ENCODE data around the gene LRRC52. TPM values are rescaled to one million over a fixed set of nuclear protein-coding genes. Genes with fewer than 3 reads are reported as not detected.

The LRRC52 gene
- total and polyA plus RNA-seq, 8 donors, result not detected

- peaks cover 0 to 44% (median 0%) of the 10 kb centered on the region in 3 donors for H3K27me3 ChIP-seq
- H3K4me3 ChIP-seq, result no peak overlapping the region
- no peaks in the 10 kb centered on the region for H3K9me3 ChIP-seq
- WGBS, 5 donors, result 86 to 94% (median 92%) methylated on average over 3 of the region's 3 CpGs
- TF ChIP-seq EP300 (IDR thresholded peaks at IDR 0.05), result no peak
- no peak for TF ChIP-seq CTCF (IDR thresholded peaks at IDR 0.05)
- TF ChIP-seq POLR2A (IDR thresholded peaks at IDR 0.05), result no peak
- TF ChIP-seq POLR2AphosphoS5 (IDR thresholded peaks at IDR 0.05), result no peak
- no peak overlapping the region for H3K27ac ChIP-seq
- DNase-seq, result no peak
- intact Hi-C loops (cut with DNase I; ENCODE audit: low total_unique reads), result no loop called here
- peaks cover 0 to 10% (median 3%) of the 10 kb centered on the region in 4 donors for H3K4me1 ChIP-seq
- H3K36me3 ChIP-seq, result no peaks in the 10 kb centered on the region
Observed at GRCh38 chr1:165612062-165612461, 68.3 kb downstream of the LRRC52 start.

Other genes with a start within 250 kb of the LRRC52 start
- gene LMX1A, start 187.3 kb upstream of the LRRC52 start, total RNA-seq, result not detected
- gene LMX1A, start 187.3 kb upstream of the LRRC52 start, polyA plus RNA-seq, result not detected
- 1 to 10 TPM in 1 of 5 donors, under 1 TPM in 1, not detected in 3; 0.43 to 1.8 TPM for gene RXRG, start 98.9 kb upstream of the LRRC52 start, total RNA-seq
- 1 to 10 TPM in 2 of 3 donors, under 1 TPM in 1; 0.50 to 2.9 (median 1.4) TPM for gene RXRG, start 98.9 kb upstream of the LRRC52 start, polyA plus RNA-seq
- 100 to 1,000 TPM in 4 of 5 donors, 10 to 100 TPM in 1; 46.1 to 310 (median 120) TPM for gene MGST3, start 87.2 kb downstream of the LRRC52 start, total RNA-seq
- gene MGST3, start 87.2 kb downstream of the LRRC52 start, polyA plus RNA-seq, result 100 to 1,000 TPM; 107 to 178 (median 127) TPM
- gene ALDH9A1, start 154.6 kb downstream of the LRRC52 start, total RNA-seq, result 100 to 1,000 TPM in 1 of 5 donors, 10 to 100 TPM in 3, under 1 TPM in 1; 0.87 to 101 (median 45.9) TPM
- gene ALDH9A1, start 154.6 kb downstream of the LRRC52 start, polyA plus RNA-seq, result 10 to 100 TPM; 25.2 to 51.0 (median 35.8) TPM
- 10 to 100 TPM in 4 of 5 donors, 1 to 10 TPM in 1; 6.7 to 69.2 (median 35.0) TPM for gene TMCO1, start 224.9 kb downstream of the LRRC52 start, total RNA-seq
- 10 to 100 TPM; 24.4 to 56.0 (median 44.5) TPM for gene TMCO1, start 224.9 kb downstream of the LRRC52 start, polyA plus RNA-seq